K562 (cell line): ENCODE data around the gene COL1A1. TPM values are rescaled to one million over a fixed set of nuclear protein-coding genes. Genes with fewer than 3 reads are reported as not detected.
A peak's percentile ranks its signal among the peaks of the same experiment; 100 is the strongest.

Experiments used
- ADNP ChIP-seq: fragments of 200-800 bp; sonication (Bioruptor generic); IDR thresholded peaks from 2 replicates; pipeline ENCODE4 v1.6.1; 2016; ENCODE audit warnings: missing genetic modification characterization, missing compliant biosample characterization
- BRCA1 ChIP-seq, 2 experiments: fragments of 450-650 bp in 1 of 2; sonication (generic) in 1 of 2; formaldehyde crosslinking in 1 of 2; IDR thresholded peaks; 2 replicates each; pipeline versions ENCODE4 v1.5.0 to v1.6.1; 2017 to 2020; ENCODE audit warnings: mild to moderate bottlenecking in 1 of 2, missing genetic modification reagents in 1 of 2
- DNMT1 ChIP-seq: fragments of 450-650 bp; IDR thresholded peaks from 2 replicates; pipeline ENCODE4 v1.6.1; 2016; ENCODE audit warnings: antibody characterized with exemption, mild to moderate bottlenecking
- ETV1 ChIP-seq: fragments of 450-650 bp; conservative IDR thresholded peaks from 2 replicates; pipeline ENCODE4 v1.6.1; 2016; ENCODE audit warnings: missing genetic modification characterization, control low read depth, low read depth, missing compliant biosample characterization
- FOXK1 ChIP-seq: sonication (generic); formaldehyde crosslinking; IDR thresholded peaks from 2 replicates; pipeline ENCODE4 v1.8.0; 2022; ENCODE audit warnings: missing genetic modification reagents, mild to moderate bottlenecking, borderline replicate concordance
- GTF2A2 ChIP-seq: IDR thresholded peaks from 2 replicates; pipeline ENCODE4 v1.6.1; 2016; ENCODE audit warnings: mild to moderate bottlenecking, missing genetic modification characterization, missing compliant biosample characterization
- HDAC1 ChIP-seq, 2 experiments: fragments of 450-650 bp; IDR thresholded peaks; 2 replicates each; pipeline ENCODE4 v1.6.1; 2016 to 2017; ENCODE audit warnings: inconsistent platforms in 1 of 2, mild to moderate bottlenecking in 1 of 2, moderate library complexity in 1 of 2
- HDGF ChIP-seq: fragments of 450-650 bp; IDR thresholded peaks from 2 replicates; pipeline ENCODE4 v1.6.1; 2016
- JUN ChIP-seq, 2 experiments: sonication (generic) in 1 of 2; formaldehyde crosslinking in 1 of 2; IDR thresholded peaks; 2 replicates each; pipeline versions ENCODE4 v1.6.1 to v1.8.0; 2012 to 2022; ENCODE audit warnings: borderline replicate concordance in 2 of 2, mild to moderate bottlenecking in 2 of 2, improper control_type of control experiment in 1 of 2, low read depth in 1 of 2, low read length in 1 of 2, missing genetic modification reagents in 1 of 2
- KAT2B ChIP-seq: IDR thresholded peaks from one replicate; pipeline ENCODE4 v1.6.1; 2012; ENCODE audit warnings: low read depth, mild to moderate bottlenecking, control low read depth, inconsistent platforms, low read length, moderate library complexity
- MITF ChIP-seq: IDR thresholded peaks from 2 replicates; pipeline ENCODE4 v1.6.1; 2014; ENCODE audit warnings: antibody characterized with exemption
- NFIX ChIP-seq: fragments of 250-450 bp; sonication (Bioruptor Pico); IDR thresholded peaks from 2 replicates; pipeline ENCODE4 v1.4.0; 2020; ENCODE audit warnings: low read depth, mild to moderate bottlenecking, moderate library complexity
- NR2C2 ChIP-seq, 2 experiments: fragments of 200-800 bp in 1 of 2; sonication (Bioruptor generic) in 1 of 2; sonication (generic) in 1 of 2; formaldehyde crosslinking in 1 of 2; IDR thresholded peaks; 2 replicates each; pipeline versions ENCODE4 v1.6.1 to v1.8.0; 2016 to 2022; ENCODE audit warnings: mild to moderate bottlenecking in 1 of 2, missing compliant biosample characterization in 1 of 2, missing genetic modification characterization in 1 of 2, missing genetic modification reagents in 1 of 2
- SRSF7 ChIP-seq: fragments of 200-400 bp; formaldehyde crosslinking; optimal IDR thresholded peaks from 2 replicates; pipeline ENCODE3; 2017; ENCODE audit warnings: mild to moderate bottlenecking, low read depth, low read length
- ZNF184 ChIP-seq: sonication (generic); formaldehyde crosslinking; IDR thresholded peaks from 2 replicates; pipeline ENCODE4 v1.5.0; 2020; ENCODE audit warnings: missing genetic modification reagents
- ZNF431 ChIP-seq: sonication (generic); formaldehyde crosslinking; IDR thresholded peaks from 2 replicates; pipeline ENCODE4 v1.8.0; 2022; ENCODE audit warnings: mild to moderate bottlenecking, missing genetic modification reagents
- ZNF57 ChIP-seq: fragments of 450-650 bp; formaldehyde crosslinking; IDR thresholded peaks from 2 replicates; pipeline ENCODE4 v1.4.0; 2020; ENCODE audit warnings: mild to moderate bottlenecking, moderate library complexity
- polyA plus RNA-seq, 8 experiments: library from polyadenylated mRNA; depleted of rRNA in 4 of 8; stranded (reverse) in 5 of 8; unstranded in 3 of 8; fragments of >200 nt; fragmentation: Nextera tagmentation in 2 of 8; fragmentation: Illumina TruSeq in 1 of 8; extraction: Ambion mirVana in 2 of 8; extraction: Trizol in 1 of 8; gene quantifications; 2 replicates each; pipeline versions ENCODE4 v1.2.1 to v1.2.3, GENCODE V29; 2011 to 2014; ENCODE audit warnings: inconsistent platforms in 1 of 8, missing spikeins in 1 of 8
- total RNA-seq, 7 experiments: library from RNA; depleted of rRNA in 6 of 7; stranded (reverse); fragments of >200 nt in 6 of 7; fragmentation: Illumina TruSeq in 2 of 7; extraction: Trizol in 2 of 7; gene quantifications; 2 replicates each; pipeline versions ENCODE4 v1.2.1 to v1.2.3, GENCODE V29; 2011 to 2021; ENCODE audit warnings: low replicate concordance in 1 of 7
- TF ChIP-seq, protein P1 (sequence below): fragments of 250-450 bp; sonication (Bioruptor Pico); IDR thresholded peaks from 2 replicates; pipeline ENCODE4 v1.5.0; 2020; ENCODE audit warnings: mild to moderate bottlenecking, borderline replicate concordance
- TF ChIP-seq, protein P2 (sequence below): fragments of 250-450 bp; sonication (Bioruptor Pico); IDR thresholded peaks from 2 replicates; pipeline ENCODE4 v1.8.0; 2022; ENCODE audit warnings: moderate library complexity, mild to moderate bottlenecking, inconsistent platforms
- TF ChIP-seq, protein P3 (sequence below): IDR thresholded peaks from 3 replicates; pipeline ENCODE4 v1.6.1; 2011; ENCODE audit warnings: borderline replicate concordance, mild to moderate bottlenecking; ENCODE audit not compliant: insufficient read length, insufficient read depth

The COL1A1 gene
- total and polyA plus RNA-seq, 9 of the 15 experiments (the other 6 are each of a cell fraction or from before 2014, with no cell fraction given) = 0.04 to 3.4 (median 0.18) TPM

DNA sequence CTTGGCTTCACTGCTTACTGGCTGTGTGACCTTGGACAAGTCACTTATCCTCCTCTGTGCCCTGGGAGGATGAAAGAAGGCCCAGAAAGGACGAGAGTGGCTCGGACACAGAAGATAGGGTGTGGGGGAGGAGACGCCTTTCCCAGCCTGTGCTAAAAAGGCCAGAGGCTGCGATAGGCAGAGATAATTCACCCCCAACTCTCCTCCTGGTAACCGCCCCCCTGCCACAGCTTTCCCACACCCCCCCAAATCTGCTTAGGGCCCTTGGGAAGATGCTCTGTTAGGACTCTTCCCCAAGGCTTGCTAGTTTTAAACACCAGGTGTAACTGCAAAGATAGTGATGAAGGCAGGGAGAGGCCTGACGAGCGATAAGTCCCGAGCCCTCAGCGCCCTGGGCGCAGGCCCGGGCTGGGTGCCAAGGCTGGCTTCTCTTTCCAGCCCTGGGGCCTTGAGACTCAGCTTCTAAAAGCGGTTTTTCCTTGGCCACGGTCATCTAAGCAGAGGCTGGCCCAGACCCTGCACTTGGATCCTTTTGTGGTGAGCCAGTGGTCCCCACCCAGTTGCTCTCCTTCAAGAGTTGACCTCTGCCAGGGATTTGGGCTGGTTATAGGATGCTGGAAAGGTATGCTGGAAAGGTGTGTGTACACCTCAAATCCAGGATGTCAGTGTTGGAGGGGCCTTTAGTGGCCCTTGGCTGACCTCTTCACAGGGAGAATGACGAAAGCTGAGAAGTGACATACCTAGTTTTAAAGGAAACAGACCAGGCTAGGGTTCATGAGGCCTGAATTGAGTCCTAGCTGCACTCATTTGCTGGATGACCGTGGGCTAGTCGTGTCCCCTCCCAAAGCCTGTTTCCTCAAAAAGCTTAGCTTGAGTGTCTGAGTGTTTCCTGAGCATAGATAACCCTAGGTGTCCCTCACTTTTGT lies 47.5 kb downstream of the COL1A1 start (continued):
- TF ChIP-seq MITF = no peak
- TF ChIP-seq SRSF7 = no peak
- TF ChIP-seq ZNF431 (CRISPR knock-in tag) = no peak
- peak in 1 of 2 experiments; percentile 57; a peak in 2 of 4 replicates for TF ChIP-seq HDAC1 (IDR thresholded peaks at IDR 0.05)
- TF ChIP-seq HDGF = no peak
- TF ChIP-seq, protein P1, sequence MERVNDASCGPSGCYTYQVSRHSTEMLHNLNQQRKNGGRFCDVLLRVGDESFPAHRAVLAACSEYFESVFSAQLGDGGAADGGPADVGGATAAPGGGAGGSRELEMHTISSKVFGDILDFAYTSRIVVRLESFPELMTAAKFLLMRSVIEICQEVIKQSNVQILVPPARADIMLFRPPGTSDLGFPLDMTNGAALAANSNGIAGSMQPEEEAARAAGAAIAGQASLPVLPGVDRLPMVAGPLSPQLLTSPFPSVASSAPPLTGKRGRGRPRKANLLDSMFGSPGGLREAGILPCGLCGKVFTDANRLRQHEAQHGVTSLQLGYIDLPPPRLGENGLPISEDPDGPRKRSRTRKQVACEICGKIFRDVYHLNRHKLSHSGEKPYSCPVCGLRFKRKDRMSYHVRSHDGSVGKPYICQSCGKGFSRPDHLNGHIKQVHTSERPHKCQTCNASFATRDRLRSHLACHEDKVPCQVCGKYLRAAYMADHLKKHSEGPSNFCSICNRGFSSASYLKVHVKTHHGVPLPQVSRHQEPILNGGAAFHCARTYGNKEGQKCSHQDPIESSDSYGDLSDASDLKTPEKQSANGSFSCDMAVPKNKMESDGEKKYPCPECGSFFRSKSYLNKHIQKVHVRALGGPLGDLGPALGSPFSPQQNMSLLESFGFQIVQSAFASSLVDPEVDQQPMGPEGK (CRISPR knock-in tag) = no peak
- TF ChIP-seq ZNF184 (CRISPR knock-in tag) = no peak
- TF ChIP-seq KAT2B = no peak
- TF ChIP-seq BRCA1 (IDR thresholded peaks at IDR 0.05) = no peak
- TF ChIP-seq BRCA1 (CRISPR knock-in tag; IDR thresholded peaks at IDR 0.05) = no peak
- TF ChIP-seq, protein P2, sequence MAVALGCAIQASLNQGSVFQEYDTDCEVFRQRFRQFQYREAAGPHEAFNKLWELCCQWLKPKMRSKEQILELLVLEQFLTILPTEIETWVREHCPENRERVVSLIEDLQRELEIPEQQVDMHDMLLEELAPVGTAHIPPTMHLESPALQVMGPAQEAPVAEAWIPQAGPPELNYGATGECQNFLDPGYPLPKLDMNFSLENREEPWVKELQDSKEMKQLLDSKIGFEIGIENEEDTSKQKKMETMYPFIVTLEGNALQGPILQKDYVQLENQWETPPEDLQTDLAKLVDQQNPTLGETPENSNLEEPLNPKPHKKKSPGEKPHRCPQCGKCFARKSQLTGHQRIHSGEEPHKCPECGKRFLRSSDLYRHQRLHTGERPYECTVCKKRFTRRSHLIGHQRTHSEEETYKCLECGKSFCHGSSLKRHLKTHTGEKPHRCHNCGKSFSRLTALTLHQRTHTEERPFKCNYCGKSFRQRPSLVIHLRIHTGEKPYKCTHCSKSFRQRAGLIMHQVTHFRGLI = no peak
- no peak for TF ChIP-seq ETV1
- no peak for TF ChIP-seq NR2C2 (CRISPR knock-in tag; IDR thresholded peaks at IDR 0.05)
- 0 out of 2 replicates have a peak, but pooled peaks have one; percentile 39 for TF ChIP-seq NR2C2 (tag; IDR thresholded peaks at IDR 0.05)
- TF ChIP-seq JUN (IDR thresholded peaks at IDR 0.05; ENCODE audit: borderline replicate concordance, low read depth, low read length) = no peak
- no peak for TF ChIP-seq JUN (CRISPR knock-in tag; IDR thresholded peaks at IDR 0.05; ENCODE audit: borderline replicate concordance)
- TF ChIP-seq NFIX (CRISPR knock-in tag) = 0 out of 2 replicates have a peak, but pooled peaks have one; percentile 2
- TF ChIP-seq ZNF57 (CRISPR knock-in tag) = no peak
- no peak for TF ChIP-seq FOXK1 (CRISPR knock-in tag)
- TF ChIP-seq DNMT1 = no peak
- TF ChIP-seq, protein P3, sequence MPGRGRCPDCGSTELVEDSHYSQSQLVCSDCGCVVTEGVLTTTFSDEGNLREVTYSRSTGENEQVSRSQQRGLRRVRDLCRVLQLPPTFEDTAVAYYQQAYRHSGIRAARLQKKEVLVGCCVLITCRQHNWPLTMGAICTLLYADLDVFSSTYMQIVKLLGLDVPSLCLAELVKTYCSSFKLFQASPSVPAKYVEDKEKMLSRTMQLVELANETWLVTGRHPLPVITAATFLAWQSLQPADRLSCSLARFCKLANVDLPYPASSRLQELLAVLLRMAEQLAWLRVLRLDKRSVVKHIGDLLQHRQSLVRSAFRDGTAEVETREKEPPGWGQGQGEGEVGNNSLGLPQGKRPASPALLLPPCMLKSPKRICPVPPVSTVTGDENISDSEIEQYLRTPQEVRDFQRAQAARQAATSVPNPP = no peak
- no peak for TF ChIP-seq ADNP
- TF ChIP-seq GTF2A2 (tag) = no peak
